Heart left ventricle (tissue), 16 donors: ENCODE data around the gene NOP53. TPM values are rescaled to one million over a fixed set of nuclear protein-coding genes. Genes with fewer than 3 reads are reported as not detected.
A peak's percentile ranks its signal among the peaks of the same experiment; 100 is the strongest.

Experiments
- ATAC-seq, 4 donors: fragments of 200-7000 bp; cut with Tn5 transposase; one replicate each; pipeline ENCODE4 v1.9.1; 2020 to 2022; ENCODE audit warnings: moderate library complexity in 4 of 4, mild to moderate bottlenecking in 3 of 4, moderate number of reproducible peaks in 1 of 4
- DNase-seq, 5 donors: peaks; one replicate each; pipeline ENCODE4 v3.0.0-alpha.2; 2020
- H3K27ac ChIP-seq, 12 donors: fragments of 200-600 bp; sonication (generic) in 4 of 12; one replicate each; pipeline versions ENCODE4 v1.5.0 to v1.8.0; 2016 to 2022; ENCODE audit warnings: mild to moderate bottlenecking in 2 of 12
- H3K27me3 ChIP-seq, 9 donors: fragments of 200-600 bp; sonication (generic) in 2 of 9; one replicate each; pipeline versions ENCODE4 v1.5.1 to v1.8.0; 2016 to 2022; ENCODE audit warnings: mild to moderate bottlenecking in 3 of 9
- H3K36me3 ChIP-seq, 9 donors: fragments of 200-600 bp; sonication (generic) in 2 of 9; one replicate each; pipeline versions ENCODE4 v1.5.0 to v1.8.0; 2018 to 2022; ENCODE audit warnings: mild to moderate bottlenecking in 2 of 9
- H3K4me1 ChIP-seq, 12 donors: fragments of 200-600 bp; sonication (generic) in 4 of 12; one replicate each; pipeline versions ENCODE4 v1.5.0 to v1.8.0; 2016 to 2022; ENCODE audit warnings: mild to moderate bottlenecking in 3 of 12
- H3K4me3 ChIP-seq, 12 donors: fragments of 200-600 bp; sonication (generic) in 4 of 12; one replicate each; pipeline versions ENCODE4 v1.5.0 to v1.8.0; 2017 to 2022; ENCODE audit warnings: mild to moderate bottlenecking in 9 of 12, moderate library complexity in 4 of 12
- H3K9me3 ChIP-seq, 12 donors: fragments of 200-600 bp; sonication (generic) in 4 of 12; one replicate each; pipeline versions ENCODE4 v1.5.0 to v1.8.0; 2016 to 2022; ENCODE audit warnings: mild to moderate bottlenecking in 1 of 12
- CTCF ChIP-seq, 12 donors: fragments of 200-600 bp; sonication (generic) in 4 of 12; IDR thresholded peaks; one replicate each; pipeline versions ENCODE4 v1.5.0 to v1.8.0; 2018 to 2022; ENCODE audit warnings: antibody characterized with exemption in 12 of 12, mild to moderate bottlenecking in 5 of 12
- POLR2A ChIP-seq, 2 donors: fragments of 450-650 bp; IDR thresholded peaks; one replicate each; pipeline ENCODE4 v1.6.1; 2017; ENCODE audit warnings: antibody characterized with exemption in 2 of 2, mild to moderate bottlenecking in 2 of 2, moderate library complexity in 2 of 2
- WGBS, 4 donors: extraction: QIAGEN DNeasy Blood & Tissue Kit in 2 of 4; methylation state at CpG; one replicate each; pipeline versions ENCODE4 v1.1.5 to v1.1.7; 2013 to 2018; 5-methylcytosine and 5-hydroxymethylcytosine counted together
- intact Hi-C, 10 donors: fragments of 100-400 bp; cut with DNase I; formaldehyde crosslinking; loops; one replicate each; pipeline versions ENCODE4 v1.11.1 to v1.14.2; 2022
- polyA plus RNA-seq, 2 donors: library from polyadenylated mRNA; stranded (reverse); fragments of 200-250 nt; gene quantifications; one replicate each; pipeline ENCODE4 v1.2.3, GENCODE V29; 2013
- total RNA-seq, 9 donors: library from RNA; depleted of rRNA in 2 of 9; stranded (reverse); fragments of >200 nt in 2 of 9; fragmentation: NEBNext Ultra II Directional in 3 of 9; extraction: Animal tissue kit (Norgen Biotek cat#: 25700) in 3 of 9; gene quantifications; one replicate each; pipeline versions ENCODE4 v1.1.0 to v1.2.4, GENCODE V29; 2016 to 2023
- donor health status: ischemic (EF 13 %, LVEDD 7.1; RV severe dilation, severe dysfunction).
- donor health status: healthy with polysubstance abuse.
- donor health status: DM: no; HTN: yes; CAD: no.
- donor health status: DM: no; HTN: no; CAD: no.
- donor health status: ischemic (EF 25% LVEDD 6.9; RV normal size, moderate dysfunction).
- donor health status: ischemic (EF 25% LVEDD 5.7; RV mildly dilated, moderate dysfunction).
- donor health status: healthy.
- donor health status: DM: yes; HTN: yes; CAD: no.
- donor health status: ischemic (EF 35%, LVEDD 5.7; RV mildly dilated, moderate dysfunction).
- donor health status: nonischemic (EF 11% LVEDD 7.7; RV severe dilation, severe dysfunction).
- donor health status: DM: yes; HTN: yes; CAD: no.
- donor health status: PGD.
- donor health status: ischemic (EF 29% LVEDD 5.4; RV normal size, mild dysfunction).
- donor health status: nonischemic (EF 23%, LVEDD 6.1; RV moderate dilation, normal function).

The NOP53 gene
- total and polyA plus RNA-seq, 11 donors = 132 to 259 (median 172) TPM

GRCh38 chr19:47755065-47755761, 9.9 kb downstream of the NOP53 start:
- Histone ChIP-seq H3K36me3 (peaks cover 0 to 100% (median 93%) of the 10 kb centered on the region in 9 donors), H3K4me3 (no peak overlapping the region), H3K4me1 (no peaks in the 10 kb centered on the region), H3K27ac (no peak overlapping the region), H3K9me3 (peaks cover 0 to 5% (median 0%) of the 10 kb centered on the region in 12 donors), H3K27me3 (no peaks in the 10 kb centered on the region)
- WGBS, 4 donors = 87 to 96% (median 92%) methylated on average over 22 to 36 of the region's 36 CpGs
- ATAC-seq (no peak), DNase-seq (no peak)
- TF ChIP-seq POLR2A (IDR thresholded peaks at IDR 0.05) (no peak), CTCF (IDR thresholded peaks at IDR 0.05) (no peak)
- intact Hi-C loops = no loop called here

- Histone ChIP-seq H3K4me1 (no peaks in the 10 kb centered on the region), H3K27ac (no peak overlapping the region), H3K36me3 (peaks cover 0 to 94% (median 85%) of the 10 kb centered on the region in 9 donors), H3K4me3 (no peak overlapping the region), H3K27me3 (no peaks in the 10 kb centered on the region), H3K9me3 (peaks cover 0 to 5% (median 0%) of the 10 kb centered on the region in 12 donors)
- intact Hi-C loops = no loop called here
- DNase-seq (no peak), ATAC-seq (peak in 1 of 4 donors; percentile 8)
- 86 to 94% (median 93%) methylated on average over 11 to 28 of the region's 28 CpGs for WGBS, 4 donors
- no peak for TF ChIP-seq CTCF (IDR thresholded peaks at IDR 0.05)
- no peak for TF ChIP-seq POLR2A (IDR thresholded peaks at IDR 0.05)
Observed at GRCh38 chr19:47755762-47756626, 10.6 kb downstream of the NOP53 start.

GRCh38 chr19:47756627-47756929, 11.2 kb downstream of the NOP53 start:
- Histone ChIP-seq H3K27ac (no peak overlapping the region), H3K4me1 (no peaks in the 10 kb centered on the region), H3K27me3 (no peaks in the 10 kb centered on the region), H3K36me3 (peaks cover 0 to 88% (median 79%) of the 10 kb centered on the region in 9 donors), H3K9me3 (peaks cover 0 to 5% (median 0%) of the 10 kb centered on the region in 12 donors), H3K4me3 (no peak overlapping the region)
- intact Hi-C loops = no loop called here
- TF ChIP-seq CTCF (IDR thresholded peaks at IDR 0.05) (no peak), POLR2A (IDR thresholded peaks at IDR 0.05) (no peak)
- DNase-seq = no peak
- 95 to 97% (median 96%) methylated on average over 7 to 12 of the region's 12 CpGs for WGBS, 4 donors
- ATAC-seq = peak in 1 of 4 donors; percentile 3

GRCh38 chr19:47756953-47757608, 11.7 kb downstream of the NOP53 start:
- no peak for DNase-seq
- WGBS, 4 donors = 71 to 85% (median 79%) methylated on average over 13 to 22 of the region's 22 CpGs
- TF ChIP-seq POLR2A (IDR thresholded peaks at IDR 0.05) (no peak), CTCF (IDR thresholded peaks at IDR 0.05) (no peak)
- Histone ChIP-seq H3K36me3 (peaks cover 0 to 83% (median 74%) of the 10 kb centered on the region in 9 donors), H3K4me1 (no peaks in the 10 kb centered on the region), H3K27me3 (no peaks in the 10 kb centered on the region), H3K27ac (peak overlapping the region in 2 of 12 donors; percentile 28 to 29), H3K4me3 (no peak overlapping the region), H3K9me3 (peaks cover 0 to 5% (median 0%) of the 10 kb centered on the region in 12 donors)
- intact Hi-C loops = no loop called here
- ATAC-seq = peak in 3 of 4 donors; percentile 32 to 54 (median 35)
